Activated CD4-positive, CD25-positive, alpha-beta regulatory T cell treated with anti-CD3 and anti-CD28 coated beads, Interleukin-2, amount 50 U/mL, for 72 hours (primary cell): Measurements from ENCODE around the gene TRIM66.
"Not testable (repeated sequence)": the region's sequence is repeated elsewhere in the genome, so short reads cannot be mapped to it uniquely, and the experiment has no call there.

Experiments used
- DNase-seq: peaks from one replicate; pipeline ENCODE4 v3.0.0; 2021

TRIM66 gene

DNA sequence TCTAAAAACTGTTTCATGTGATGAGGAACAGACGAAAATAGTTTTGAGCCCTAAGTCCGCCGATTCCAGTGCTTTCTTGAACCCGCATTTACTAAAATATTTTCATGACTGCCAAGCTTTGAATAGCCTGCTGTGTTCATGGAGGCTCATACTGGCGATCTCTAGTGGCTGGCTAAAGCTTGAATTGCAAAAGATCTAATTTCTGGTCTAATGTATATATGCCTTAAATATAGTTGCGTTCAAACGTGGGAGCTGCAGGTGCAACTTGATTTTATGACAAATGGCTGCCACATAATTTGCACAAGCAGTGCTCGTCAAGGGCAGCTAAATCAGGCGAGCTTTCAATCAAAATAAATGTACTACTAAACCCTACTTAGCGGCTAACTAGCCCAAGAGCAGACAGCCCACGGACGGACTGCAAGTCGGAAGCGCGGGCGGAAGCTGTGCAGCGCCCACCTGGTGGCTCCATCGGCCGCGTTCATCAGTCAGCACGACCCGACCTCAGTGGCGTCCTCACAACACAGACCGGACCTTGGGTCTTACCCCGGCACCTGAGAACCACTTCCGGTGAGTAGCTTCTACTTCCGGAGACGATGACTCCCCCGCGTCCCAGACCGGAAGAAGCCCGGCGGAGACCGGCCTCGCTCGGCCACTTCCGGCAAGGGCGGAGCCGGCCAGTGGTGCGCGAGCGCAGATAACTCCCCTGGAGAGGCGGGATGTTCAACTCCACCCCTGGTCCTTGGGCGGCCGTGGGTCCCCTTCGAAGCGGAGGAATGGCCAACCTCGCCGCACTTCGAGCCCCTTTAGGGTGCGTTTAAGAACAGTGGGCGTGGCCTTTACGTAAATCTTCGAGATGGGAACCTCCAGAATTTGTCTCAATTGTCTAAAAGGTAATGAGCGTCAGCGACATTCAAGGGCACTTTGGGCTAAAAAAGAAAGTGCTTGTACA lies 6.2 kb upstream of the TRIM66 start:
- DNase-seq, result peak; percentile 88

DNA sequence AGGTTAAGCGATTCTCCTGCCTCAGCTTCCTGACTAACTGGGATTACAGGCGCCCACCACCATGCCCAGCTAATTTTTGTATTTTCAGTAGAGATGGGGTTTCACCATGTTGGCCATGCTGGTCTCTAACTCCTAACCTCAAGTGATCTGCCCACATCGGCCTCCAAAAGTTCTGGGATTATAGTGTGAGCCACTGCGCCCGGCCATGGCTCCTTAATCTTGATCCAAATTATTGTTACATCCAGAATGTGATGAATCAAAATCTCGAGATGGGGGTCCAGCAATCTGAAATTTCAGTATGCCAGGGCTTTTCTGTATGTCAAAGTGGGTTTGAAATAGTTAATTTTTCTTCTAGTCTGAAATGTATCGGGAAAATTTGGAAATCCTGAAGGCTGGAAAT lies 3.9 kb upstream of the TRIM66 start:
- DNase-seq, result no peak

DNA sequence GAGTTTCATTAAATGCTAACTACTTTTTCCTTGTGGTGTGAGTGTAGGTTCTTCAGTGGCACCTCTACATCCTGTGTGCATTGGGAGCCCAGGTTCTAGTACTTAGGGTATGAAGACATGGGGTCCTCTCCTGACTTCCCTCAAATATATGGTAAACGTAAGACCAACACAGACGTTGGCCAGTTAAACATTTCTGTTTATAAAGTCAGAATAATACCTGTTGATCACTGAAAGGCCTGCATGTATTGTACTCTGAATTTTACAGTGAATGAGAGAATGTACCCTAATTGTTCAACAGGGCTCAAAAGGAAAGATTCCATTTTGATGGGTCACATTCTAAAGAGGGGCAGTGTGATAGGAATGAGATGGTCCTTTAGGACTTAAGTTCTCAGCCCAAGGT lies 3.4 kb upstream of the TRIM66 start:
- DNase-seq, result no peak

DNA sequence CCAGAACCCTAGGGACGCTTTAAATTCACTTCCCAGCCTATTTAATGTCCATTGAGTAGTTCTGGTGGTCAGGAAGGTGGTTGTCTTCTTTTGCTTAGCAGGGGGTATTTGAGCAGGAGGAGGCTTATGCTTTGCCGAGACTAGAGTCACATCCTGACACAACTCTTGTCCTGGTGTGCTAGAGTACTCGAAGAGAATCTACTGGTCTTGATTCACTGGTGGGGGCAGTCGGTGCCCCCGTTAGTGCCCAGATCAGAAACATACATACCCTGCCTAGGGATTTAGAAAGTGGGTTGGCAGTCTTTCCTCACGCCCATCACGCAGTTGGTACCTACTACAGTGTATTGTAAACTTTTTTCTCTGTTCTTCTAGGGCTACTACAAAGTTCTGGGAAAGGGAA lies 2.8 kb upstream of the TRIM66 start:
- no peak for DNase-seq

DNA sequence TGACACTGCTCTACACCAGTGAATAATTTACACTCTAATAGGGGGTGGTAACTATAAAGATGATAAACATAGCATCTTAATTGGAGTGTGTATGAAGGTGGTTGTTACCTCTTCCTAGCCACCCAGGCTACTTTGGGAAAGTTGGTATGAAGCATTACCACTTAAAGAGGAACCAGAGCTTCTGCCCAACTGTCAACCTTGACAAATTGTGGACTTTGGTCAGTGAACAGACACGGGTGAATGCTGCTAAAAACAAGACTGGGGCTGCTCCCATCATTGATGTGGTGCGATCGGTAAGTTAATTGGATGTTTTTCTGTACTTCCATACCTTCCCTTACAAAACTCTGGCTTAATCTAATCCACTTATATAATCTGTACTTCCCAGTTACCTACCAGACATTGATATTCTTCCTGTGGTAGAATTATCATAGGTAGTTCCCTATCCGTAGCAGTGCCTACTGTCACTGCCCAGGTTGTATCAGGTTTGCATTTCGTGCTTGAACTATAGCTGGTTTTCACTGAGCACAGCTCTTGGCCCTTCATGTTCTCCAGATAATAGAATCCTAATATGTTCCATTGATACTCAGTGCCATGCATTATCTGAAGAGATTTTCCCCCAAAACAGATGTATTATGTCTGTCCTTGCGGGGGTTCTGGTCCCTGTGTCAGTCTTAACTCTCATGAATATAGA lies 2.3 kb upstream of the TRIM66 start:
- DNase-seq, result no peak

DNA sequence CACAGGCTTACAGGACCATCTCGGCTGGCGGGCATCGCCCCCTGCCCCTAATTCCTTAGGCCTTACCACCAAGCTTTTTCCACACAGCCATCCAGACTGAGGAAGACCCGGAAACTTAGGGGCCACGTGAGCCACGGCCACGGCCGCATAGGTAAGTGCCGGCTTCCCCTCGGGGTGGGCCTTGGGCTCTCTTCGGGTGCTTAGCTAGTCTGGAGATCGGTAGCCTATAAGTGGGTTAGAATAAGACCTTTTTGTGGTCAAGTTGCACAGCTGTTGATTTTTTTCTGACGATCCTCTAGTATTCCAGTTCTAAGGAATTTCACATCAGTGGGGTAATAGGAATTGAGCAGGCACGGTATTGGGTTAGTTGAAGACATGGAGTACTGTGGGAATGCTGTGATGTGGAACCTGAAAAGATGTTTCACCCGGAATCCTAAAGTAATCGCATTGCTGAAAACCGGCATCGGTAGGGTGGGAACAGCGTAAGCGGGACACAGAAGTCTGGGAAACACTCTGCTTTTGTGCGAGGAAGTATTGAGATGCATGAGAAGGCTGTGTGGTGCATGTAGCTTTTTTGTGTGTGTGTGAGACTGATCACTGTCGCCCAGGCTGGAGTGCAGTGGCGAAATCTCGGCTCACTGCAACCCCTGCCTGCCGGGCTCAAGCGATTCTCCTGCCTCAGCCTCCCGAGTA lies 796 bp upstream of the TRIM66 start:
- DNase-seq, result no peak

DNA sequence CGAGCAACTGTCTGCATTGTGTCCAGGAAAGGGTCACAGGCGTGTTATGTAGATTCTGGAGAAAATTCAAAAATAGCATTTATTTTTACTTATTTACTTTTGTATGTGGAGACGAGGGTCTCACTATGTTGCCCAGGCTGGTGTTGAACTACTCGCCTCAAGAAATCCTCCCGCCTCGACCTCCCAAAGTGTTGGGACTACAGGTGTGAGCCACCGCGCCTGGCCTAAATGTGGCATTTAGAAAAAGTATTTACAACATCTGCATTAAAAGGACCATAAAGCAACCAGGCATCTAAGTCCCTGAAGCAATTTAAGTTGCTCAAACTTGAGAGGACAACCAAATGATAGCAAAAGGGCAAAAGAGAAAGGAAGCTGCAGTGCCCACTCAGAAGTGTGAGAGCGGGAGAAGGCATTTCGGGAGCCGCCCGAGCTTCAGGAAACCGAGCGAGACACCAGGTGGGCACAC lies 595 bp downstream of the TRIM66 start:
- no peak for DNase-seq

DNA sequence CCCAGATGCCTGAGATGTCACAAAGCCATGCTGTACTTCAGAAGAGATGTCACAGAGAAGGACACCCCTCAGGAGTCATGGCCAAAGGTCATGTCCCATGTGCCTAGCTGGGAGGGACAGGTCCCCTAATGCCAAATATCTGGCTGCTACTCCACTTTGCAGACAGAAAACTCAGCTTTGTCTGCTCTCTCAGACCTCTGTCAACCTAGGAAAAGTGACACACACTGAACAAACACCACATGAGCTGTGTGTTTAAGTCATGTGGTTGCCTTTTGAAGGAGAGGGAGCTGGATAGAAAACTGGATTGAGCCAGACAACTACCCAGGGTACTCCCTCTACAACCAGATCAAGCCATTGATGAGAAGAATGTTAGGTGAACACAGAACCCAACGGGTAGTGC lies 3.5 kb downstream of the TRIM66 start:
- no peak for DNase-seq

DNA sequence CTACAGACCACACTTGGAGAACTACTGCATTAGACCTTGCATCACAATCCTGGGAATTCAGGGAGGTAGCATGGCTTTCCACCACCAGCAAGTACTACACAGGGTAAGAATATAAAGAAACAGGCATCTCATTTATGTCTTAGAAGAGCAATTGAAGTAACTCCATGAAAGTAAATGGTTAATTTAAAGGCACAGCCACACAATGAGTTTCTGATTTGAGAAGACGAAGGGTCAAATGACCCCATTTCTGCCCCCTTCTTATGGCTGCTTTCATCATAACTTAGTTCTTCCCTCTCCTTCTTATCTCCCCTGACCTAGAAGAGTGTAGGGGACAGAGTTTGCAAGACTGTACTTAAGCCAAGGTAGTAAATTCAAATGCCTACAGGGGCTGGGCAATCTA lies 6.0 kb downstream of the TRIM66 start:
- DNase-seq, result no peak

DNA sequence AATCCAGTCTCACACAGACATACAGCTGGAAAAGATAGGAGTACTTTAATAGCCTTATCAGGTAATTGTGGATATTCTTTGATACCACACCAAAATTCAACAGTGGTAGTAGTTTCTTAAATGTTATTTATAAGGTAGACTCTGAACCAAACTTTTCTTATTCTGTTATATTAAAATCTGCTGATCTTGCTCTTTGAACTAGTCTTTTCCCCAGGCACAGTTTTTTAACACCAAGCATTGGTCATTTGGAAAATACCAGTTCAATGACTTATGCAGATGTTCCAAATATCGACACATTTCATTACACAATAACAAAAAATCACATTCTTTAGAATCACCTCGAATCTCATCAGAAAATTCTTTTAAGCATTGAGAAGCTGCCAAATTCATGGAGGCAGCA lies 7.6 kb downstream of the TRIM66 start:
- no peak for DNase-seq

DNA sequence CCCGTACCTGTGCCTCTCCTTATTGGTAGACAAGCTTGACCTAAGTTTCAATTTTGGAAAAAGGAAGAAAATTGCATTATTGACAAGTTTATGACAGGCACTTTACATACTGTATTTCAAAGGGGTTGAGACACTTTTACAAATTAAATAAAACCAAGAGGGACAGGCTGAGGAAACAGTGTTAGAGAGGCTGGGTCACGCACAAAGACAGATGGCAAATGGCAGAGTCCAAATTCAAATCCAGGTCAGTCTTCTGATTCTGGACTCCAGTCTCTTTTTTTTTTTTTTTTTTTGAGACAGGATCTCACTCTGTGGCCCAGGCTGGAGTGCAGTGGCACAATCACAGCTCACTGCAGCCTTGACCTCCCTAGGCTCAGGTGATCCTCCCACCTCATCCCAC lies 10.1 kb downstream of the TRIM66 start:
- no peak for DNase-seq

DNA sequence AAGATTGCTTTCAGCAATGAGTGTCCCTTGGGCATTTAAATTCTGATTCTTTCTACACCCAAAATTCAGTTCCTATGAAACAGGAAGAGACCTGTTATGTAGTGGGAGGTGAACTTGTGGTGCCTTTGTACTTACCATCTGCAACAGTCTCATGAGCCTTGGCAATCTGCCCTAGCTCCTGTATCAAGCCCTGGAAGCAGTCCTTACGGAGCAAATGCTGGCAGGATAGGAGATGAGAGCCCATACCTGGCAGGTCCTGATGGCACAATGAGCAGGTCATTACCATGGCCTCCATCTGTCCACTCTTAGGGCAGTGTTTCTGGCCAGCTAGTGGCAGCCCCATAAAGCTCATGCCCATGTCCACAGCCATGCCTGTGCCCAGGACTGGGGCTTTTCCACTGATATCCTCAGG lies 10.8 kb downstream of the TRIM66 start:
- DNase-seq, result no peak

DNA sequence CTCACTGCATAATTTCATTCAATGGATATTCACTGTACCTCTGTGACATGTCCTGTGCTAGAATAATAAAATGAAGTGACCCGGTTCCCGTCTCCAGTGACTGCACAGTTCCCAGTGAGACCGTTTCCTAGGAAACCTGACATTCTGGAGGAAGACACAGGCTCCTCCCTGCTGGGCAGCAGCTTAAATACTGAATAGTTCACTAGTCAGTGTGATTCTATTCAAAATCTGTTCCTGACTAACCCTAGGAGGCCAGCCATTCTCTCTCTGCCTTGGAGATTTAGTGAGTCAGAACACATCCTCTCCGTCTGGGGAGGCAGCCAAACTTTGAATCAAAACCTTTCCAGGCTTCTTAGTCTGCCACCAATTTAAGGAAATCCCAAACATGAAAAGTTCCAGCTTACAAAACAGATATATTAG lies 11.3 kb downstream of the TRIM66 start:
- no peak for DNase-seq

DNA sequence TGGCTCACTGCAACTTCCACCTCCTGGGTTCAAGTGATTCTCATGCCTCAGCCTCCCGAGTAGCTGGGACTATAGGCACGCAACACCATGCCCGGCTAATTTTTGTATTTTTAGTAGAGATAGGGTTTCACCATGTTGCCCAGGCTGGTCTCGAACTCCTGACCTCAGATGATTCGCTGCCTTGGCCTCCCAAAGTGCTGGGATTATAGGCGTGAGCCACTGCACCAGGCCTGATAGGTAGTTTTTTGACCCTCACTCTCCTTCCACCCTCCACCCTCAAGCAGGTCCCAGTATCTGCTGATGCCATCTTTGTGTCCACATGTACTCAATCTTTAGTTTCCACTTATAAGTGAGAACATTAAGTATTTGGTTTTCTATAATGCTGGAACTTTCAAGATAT lies 12.4 kb downstream of the TRIM66 start:
- DNase-seq, result not testable (repeated sequence)

DNA sequence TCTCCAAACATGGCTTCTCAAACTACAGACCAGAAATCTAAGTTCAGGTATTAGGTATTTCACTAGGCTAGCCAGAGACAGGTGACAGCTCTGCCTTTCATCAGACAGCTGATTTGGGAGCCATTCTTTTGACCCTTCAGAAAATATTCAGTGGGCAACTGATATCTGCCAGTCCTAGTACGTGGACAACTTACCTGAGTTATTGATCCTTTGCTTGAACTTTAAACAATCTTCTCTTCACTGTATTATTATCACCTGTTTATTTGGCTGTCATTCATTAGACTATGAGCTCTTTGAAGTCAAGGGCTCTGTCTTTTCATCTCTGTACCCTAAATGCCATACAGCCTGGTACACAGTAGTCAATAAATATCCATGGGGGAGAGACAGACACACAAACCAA lies 17.2 kb downstream of the TRIM66 start:
- DNase-seq, result no peak

DNA sequence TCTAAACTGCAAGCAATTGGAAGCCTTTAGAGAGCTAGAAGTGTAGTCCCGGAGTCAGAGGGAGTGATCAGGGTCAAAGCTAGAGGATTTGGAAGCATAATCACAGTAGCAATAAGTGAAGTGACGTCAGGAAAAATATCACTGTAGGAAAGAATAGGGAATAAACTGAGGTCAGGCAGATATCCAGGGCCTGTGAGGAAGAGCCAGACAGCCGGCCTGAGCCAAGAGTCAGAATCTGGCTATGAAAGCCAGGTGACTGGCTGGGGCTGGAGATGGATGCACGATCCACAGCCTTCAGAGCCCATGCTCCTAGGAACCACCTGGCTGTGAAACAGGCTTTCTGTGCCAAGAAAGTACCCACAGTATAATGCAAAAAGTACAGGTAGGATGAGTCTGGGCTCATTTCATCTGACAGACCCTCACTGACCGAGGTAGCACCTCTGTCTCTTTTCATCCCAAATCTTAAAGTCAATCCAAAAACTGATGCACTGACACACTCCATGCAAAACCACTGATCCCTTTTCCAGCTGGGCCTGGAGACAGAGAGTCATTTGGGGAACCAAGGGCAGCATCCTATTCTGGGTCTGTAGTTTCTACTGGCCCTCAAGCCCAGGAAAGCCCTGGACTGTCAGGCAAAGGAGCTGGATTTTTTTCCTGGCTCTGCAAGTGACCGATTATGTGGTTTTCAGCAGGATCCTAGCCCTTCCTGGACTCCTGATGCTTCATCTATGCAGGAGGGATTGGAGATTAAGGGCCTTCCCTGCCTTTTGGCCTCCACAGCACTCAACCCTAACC lies 21.3 kb downstream of the TRIM66 start:
- no peak for DNase-seq

DNA sequence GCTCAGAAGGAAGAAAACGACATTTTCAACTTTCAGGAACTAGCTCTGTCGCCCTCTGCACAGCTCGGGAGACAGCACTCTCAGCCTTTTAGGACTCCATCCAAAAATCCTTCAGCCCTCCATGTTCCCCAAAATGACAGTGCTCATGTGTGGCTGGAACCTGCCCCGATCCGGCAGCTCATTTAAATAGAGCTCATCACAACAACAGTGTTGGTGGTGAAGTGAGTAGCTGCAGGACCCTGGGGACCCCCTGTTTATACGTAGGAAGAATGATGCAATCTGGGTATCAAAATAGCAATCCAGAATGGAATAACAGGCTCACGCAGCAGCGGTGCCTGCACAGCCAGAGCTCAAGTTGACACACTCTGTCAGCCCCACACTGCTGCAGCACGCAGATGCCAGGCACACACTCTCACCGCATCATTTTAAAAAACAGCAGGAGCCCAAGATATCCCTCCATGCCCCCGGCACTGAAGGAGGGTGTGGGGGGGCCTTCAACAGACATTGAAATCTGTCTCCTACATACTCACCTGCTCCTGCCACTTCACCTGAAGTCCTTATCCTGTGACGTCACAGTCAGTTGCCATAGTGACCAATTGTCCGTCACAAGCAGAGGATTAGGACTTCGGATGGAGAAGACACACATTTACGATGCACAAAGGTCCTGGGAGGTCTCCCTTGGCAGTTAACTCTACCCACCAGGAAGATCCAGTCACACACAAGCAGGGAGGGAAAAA lies 24.0 kb downstream of the TRIM66 start:
- no peak for DNase-seq

DNA sequence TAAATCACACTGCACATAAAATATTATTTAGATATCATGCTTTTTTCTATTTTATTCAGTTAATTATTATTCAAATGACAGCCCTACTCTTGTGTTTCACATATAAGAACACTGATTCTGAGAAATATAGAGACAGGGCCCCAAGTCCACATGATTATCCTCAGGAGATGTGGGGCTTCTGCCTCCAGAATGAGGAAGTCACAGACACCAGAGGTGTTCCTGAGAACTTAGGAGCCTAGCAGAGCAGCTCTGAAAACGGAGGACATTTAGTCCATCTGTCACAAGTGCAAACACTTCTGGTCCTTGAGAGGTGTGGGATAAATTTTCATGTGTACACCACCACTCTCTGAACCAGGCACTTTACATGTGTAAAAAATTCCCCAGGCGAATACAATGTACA lies 26.2 kb downstream of the TRIM66 start:
- DNase-seq, result no peak

DNA sequence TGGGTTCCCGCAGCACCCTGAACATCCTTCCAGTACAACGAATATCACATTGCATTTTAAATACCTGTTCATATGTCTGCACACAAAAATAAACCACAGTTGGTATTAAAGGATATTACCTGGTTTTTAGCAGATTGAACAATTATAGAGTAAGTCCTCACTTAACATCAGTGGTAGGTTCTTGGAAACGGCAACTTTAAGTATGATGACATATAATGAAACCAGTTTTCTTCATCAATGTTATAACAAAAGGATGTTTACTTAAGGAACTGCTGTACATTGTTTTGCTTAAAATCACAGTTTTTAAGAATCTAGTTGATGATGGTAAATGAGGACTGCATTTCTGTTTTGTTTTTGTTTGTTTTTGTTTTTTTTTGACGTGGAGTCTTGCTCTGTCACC lies 28.0 kb downstream of the TRIM66 start:
- DNase-seq, result no peak

DNA sequence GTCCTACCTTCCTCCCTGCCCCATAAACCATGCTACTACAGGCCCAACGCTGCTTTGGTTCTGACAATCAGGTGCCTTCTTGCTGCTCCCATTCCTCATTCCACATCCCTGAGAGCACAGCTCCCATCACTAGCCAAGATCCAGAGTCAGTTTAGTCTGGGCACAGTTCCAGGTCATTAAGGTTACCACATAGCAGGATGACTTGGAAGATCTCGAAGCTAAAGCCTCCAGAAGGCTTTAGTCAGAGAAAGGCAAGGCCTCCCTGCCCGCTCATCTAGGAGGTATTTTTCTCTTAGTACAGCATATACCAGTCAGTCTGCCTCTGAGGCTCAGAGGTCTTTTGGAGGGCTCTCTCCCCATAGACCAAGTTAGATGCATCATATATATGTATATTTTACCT lies 30.3 kb downstream of the TRIM66 start:
- no peak for DNase-seq

DNA sequence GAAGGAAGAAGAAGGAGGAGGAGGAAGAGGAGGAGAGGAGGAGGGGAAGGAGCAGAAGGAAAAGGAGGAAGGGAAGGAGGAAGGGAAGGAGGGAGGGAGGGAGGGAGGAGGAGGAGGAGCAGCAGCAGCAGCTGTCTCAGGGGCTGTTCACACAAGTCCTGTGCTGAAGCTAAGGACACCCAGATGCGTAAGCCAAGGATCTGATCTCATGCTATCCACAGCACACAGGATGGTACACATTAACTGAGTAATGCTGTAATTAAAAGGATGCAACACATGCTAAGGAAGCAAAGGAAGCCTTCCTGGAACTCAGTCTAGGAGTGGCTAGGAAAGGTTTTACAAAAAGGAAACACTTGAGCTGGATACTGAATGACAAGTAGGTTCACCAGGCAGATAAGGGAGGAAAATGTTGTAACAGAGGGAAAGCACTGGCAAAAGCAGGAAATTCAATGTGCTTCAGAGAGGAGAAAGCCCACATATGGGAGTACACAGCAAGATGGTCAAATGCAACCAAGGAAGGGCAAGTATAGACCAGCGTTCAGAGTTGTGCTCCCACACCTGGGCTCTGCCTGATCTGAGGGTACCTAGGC lies 32.0 kb downstream of the TRIM66 start:
- no peak for DNase-seq

DNA sequence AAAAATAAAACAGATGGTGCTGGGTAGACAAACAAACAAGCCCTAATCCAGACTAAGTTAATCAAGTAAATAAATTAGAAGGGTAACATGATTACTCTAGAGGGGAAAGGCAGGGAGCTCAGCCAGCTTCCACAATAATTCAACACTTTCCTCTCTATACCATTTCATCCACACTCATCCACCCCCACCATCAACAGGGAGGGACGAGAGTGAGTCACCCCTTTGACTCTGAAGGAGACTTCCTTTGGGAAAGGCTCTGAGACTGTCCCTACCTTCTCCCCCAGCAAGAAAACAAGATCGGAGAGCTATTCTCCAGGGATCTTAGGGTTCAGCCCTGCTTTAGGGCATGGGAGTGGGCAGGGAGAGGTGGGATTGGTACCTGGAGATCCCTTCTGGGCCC lies 33.1 kb downstream of the TRIM66 start:
- no peak for DNase-seq
